Activated CD8-positive, alpha-beta T cell treated with anti-CD3 and anti-CD28 coated beads for 36 hours (primary cell): ENCODE results near the gene RAPGEF1. TPM values are rescaled to one million over a fixed set of nuclear protein-coding genes. Genes with fewer than 3 reads are reported as not detected.
A peak's percentile ranks its signal among the peaks of the same experiment; 100 is the strongest.

Source experiments
- ATAC-seq: fragments of 200-7000 bp; cut with Tn5 transposase; one replicate; pipeline ENCODE4 v1.10.0; 2021; ENCODE audit warnings: mild to moderate bottlenecking, moderate library complexity
- CTCF ChIA-PET: fragments of 350-600 bp; sonication (Branson Sonifier 250); formaldehyde crosslinking; loops from one replicate; lab custom pipeline; 2021; ENCODE audit warnings: antibody characterized with exemption; lab: Charles Lee
- POLR2A ChIA-PET: fragments of 350-600 bp; sonication (Branson Sonifier 250); formaldehyde crosslinking; loops from one replicate; lab custom pipeline; 2021; ENCODE audit warnings: antibody characterized with exemption; lab: Charles Lee
- DNase-seq: peaks from one replicate; pipeline ENCODE4 v3.0.0-alpha.2; 2020
- H3K27ac Mint-ChIP-seq: one replicate; pipeline ENCODE4 v1.8.0; 2021; ENCODE audit warnings: mild to moderate bottlenecking, mixed read lengths
- H3K27me3 Mint-ChIP-seq: one replicate; pipeline ENCODE4 v1.8.0; 2021; ENCODE audit warnings: mixed read lengths
- H3K36me3 Mint-ChIP-seq: one replicate; pipeline ENCODE4 v1.8.0; 2021; ENCODE audit warnings: low read depth, mixed read lengths
- H3K4me1 Mint-ChIP-seq: one replicate; pipeline ENCODE4 v1.8.0; 2021; ENCODE audit warnings: low read depth, mixed read lengths
- H3K4me3 Mint-ChIP-seq: one replicate; pipeline ENCODE4 v1.8.0; 2021; ENCODE audit warnings: mild to moderate bottlenecking, moderate library complexity, mixed read lengths
- H3K9me3 Mint-ChIP-seq: one replicate; pipeline ENCODE4 v1.8.0; 2021; ENCODE audit warnings: mixed read lengths
- CTCF ChIP-seq: fragments of 200-600 bp; IDR thresholded peaks from one replicate; pipeline ENCODE4 v1.8.0; 2022; ENCODE audit warnings: antibody characterized with exemption, mild to moderate bottlenecking
- intact Hi-C: fragments of 100-400 bp; cut with micrococcal nuclease; formaldehyde crosslinking; loops from one replicate; pipeline ENCODE4 v1.10.0; 2022
- total RNA-seq, 2 experiments: library from RNA; stranded (reverse); gene quantifications; one replicate each; pipeline ENCODE4 v1.2.3, GENCODE V29; 2021

RAPGEF1 gene
- total RNA-seq, 2 experiments from 2014 or later: 84.5 to 85.2 TPM

GRCh38 chr9:131545003-131545785, 194.7 kb downstream of the RAPGEF1 start, which contains the start of gene PRRT1B:
PRRT1B (plus strand) TSS chr9:131545523; CDS start chr9:131545616, 93 bp downstream.
- ATAC-seq (no peak), DNase-seq (no peak)
- H3K4me1 Mint-ChIP-seq: peaks cover 18% of the 10 kb centered on the region
- ChIA-PET POLR2A (interaction anchor here (2.3 kb wide), 1 partner anchor 18 kb away, joined by 9 read pairs; no protein-coding TSS in a partner anchor), CTCF (interaction anchor here (1.1 kb wide), 1 partner anchor 9 kb away, joined by 3 read pairs; no protein-coding TSS in a partner anchor)
- peaks cover 26% of the 10 kb centered on the region for H3K9me3 Mint-ChIP-seq
- no peak within 1 kb of the TSS for H3K27ac Mint-ChIP-seq
- peaks cover 53% of the 10 kb centered on the region for H3K27me3 Mint-ChIP-seq
- H3K4me3 Mint-ChIP-seq: no peak within 1 kb of the TSS
- TF ChIP-seq CTCF: no peak
- H3K36me3 Mint-ChIP-seq: peaks cover 16% of the 10 kb centered on the region
- intact Hi-C loops: no loop called here

DNA sequence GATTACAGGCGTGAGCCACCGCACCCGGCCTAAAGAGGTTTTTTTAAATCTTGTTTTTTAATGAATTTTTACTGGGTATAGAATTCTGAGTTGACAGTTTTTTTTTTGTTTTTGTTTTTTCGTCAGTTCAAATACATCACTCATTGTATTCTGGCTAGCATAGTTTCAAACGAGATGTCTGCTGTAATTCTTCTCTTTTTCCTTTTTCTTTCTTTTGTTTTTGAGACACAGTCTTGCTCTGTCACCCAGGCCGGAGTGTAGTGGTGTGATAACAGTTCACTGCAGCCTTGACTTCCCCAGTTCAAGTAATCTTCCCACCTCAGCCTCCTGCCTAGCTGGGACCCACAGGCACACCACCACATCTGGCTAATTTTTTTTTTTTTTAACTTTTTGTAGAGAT, 196.7 kb downstream of the RAPGEF1 start:
- CTCF ChIA-PET: no interaction called here
- POLR2A ChIA-PET: no interaction called here
- H3K27me3 Mint-ChIP-seq: peaks cover 33% of the 10 kb centered on the region
- H3K4me1 Mint-ChIP-seq: peaks cover 22% of the 10 kb centered on the region
- H3K9me3 Mint-ChIP-seq: peaks cover 17% of the 10 kb centered on the region
- TF ChIP-seq CTCF: no peak
- DNase-seq (no peak), ATAC-seq (no peak)
- H3K27ac Mint-ChIP-seq: no peak overlapping the region
- intact Hi-C loops: no loop called here
- peaks cover 10% of the 10 kb centered on the region for H3K36me3 Mint-ChIP-seq
- H3K4me3 Mint-ChIP-seq: no peak overlapping the region

DNA sequence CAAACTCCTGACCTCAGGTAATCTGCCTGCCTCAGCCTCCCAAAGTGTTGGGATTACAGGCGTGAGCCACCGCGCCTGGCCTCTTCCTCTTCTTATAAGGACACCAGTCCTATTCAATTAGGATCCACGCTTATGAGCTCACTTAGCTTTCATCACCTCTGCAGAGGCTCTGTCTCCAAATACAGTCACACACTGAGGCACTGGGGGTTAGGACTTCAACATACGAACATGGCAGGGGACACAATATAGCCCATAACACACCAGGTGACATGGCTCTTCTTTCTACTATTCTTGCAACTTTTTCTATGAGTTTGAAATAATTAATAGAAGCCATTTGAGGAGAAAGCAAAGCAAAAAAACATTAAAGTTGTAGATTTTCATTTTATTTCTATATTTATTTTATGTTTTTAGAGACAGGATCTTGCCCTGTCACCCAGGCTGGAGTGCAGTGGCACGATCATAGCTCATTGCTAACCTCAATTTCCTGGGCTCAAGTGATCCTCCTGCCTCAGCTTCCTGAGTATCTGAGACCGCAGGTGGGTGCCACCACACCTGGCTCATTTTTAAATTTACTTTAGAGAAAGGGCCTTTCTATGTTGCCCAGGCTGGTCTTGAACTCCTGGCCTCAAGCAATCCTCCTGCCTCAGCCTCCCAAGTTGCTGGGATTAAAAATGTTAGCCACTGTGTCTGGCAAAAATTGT, 200.5 kb downstream of the RAPGEF1 start:
- no peak for TF ChIP-seq CTCF
- ATAC-seq (peak; percentile 34), DNase-seq (peak; percentile 34)
- ChIA-PET CTCF (no interaction called here), POLR2A (no interaction called here)
- Mint-ChIP-seq H3K4me1 (peaks cover 21% of the 10 kb centered on the region), H3K27me3 (peaks cover 3% of the 10 kb centered on the region), H3K4me3 (no peak overlapping the region), H3K27ac (no peak overlapping the region), H3K9me3 (peaks cover 11% of the 10 kb centered on the region), H3K36me3 (peaks cover 4% of the 10 kb centered on the region)
- intact Hi-C loops: no loop called here

DNA sequence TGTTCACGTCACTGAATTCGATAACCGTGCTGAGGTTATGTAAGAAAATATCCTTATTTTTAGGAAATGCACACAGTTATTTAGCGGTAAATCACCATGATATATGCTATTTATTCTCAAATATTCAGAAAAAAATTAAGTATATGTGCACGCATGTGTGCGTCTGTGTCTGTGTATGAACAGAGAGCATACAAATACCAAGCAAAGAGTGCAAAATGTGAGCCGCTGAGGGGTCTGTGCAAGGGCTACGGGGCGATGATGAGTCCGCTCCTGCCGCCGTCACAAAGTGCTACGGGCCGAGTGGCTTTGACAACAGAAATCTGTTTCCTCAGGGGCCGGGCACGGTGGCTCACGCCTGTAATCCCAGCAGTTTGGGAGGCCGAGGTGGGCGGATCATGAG, 201.9 kb downstream of the RAPGEF1 start:
- intact Hi-C loops: no loop called here
- POLR2A ChIA-PET: no interaction called here

More for the DNA sequence above, 201.9 kb downstream of the RAPGEF1 start:
- TF ChIP-seq CTCF: no peak
- ATAC-seq: no peak
- H3K9me3 Mint-ChIP-seq: peaks cover 3% of the 10 kb centered on the region
- CTCF ChIA-PET: no interaction called here
- DNase-seq: no peak
- H3K36me3 Mint-ChIP-seq: no peaks in the 10 kb centered on the region
- H3K27me3 Mint-ChIP-seq: no peaks in the 10 kb centered on the region
- no peak overlapping the region for H3K4me3 Mint-ChIP-seq
- peaks cover 24% of the 10 kb centered on the region for H3K4me1 Mint-ChIP-seq
- H3K27ac Mint-ChIP-seq: no peak overlapping the region
